ENCODE data around the gene RAB40C. TPM values are rescaled to one million over a fixed set of nuclear protein-coding genes. Genes with fewer than 3 reads are reported as not detected.

Gene RAB40C
- total and polyA plus RNA-seq, 8 donors: 17.6 to 101 (median 25.6) TPM

DNA sequence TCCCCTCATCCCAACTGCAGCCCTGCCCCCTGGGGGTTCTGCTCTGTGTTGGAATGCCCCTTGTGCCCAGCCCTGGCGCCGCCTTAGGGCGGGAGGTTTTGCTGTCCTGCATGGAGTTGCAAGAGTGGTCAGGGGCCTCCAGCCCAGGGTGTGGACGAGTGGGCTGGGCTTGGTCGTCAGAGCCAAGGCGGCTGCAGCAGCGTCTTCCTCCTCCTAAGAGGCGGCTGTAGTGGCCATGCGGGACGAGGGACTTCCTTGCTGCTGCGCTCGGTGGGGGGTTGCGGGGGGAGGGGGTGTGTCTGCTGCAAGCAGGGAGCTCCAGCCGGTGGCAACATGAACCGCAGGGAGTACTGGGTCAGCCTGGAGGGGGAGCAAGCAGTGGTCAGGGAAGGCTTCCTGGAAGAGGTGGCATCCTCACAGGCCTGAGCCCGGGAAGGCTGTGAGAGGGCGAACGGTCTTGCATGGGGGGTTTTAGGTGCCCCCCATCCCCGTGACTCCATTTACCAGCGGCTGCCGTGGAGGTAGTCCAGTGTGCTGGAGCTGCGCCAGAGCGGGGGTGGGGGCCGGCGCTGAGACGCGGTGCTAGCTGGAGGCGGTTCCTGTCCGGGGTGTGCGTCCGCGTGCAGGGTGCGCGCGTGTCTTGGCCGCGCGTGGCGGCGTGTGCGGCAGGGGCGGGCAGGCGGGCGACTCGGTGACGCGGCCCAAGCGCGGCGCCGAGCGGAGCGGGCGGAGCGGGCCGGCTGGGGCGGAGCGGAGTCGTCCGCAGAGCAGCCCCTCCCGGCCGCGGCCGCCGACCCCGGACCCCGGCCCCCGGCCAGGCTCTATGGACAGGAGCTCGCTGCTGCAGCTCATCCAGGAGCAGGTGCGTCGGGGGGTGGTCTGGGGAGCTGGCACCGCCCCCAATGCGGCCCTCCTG, 85.4 kb downstream of the RAB40C start, which contains the start of gene RHBDL1:
RHBDL1 (plus strand) TSS at position 704 of the 916 bp plus-strand sequence; CDS start at position 824, 120 bp downstream.
- H3K9me3 ChIP-seq: no peaks in the 10 kb centered on the region
- peaks cover 37 to 42% (median 41%) of the 10 kb centered on the region in 4 donors for H3K36me3 ChIP-seq
- intact Hi-C loops (cut with DNase I; ENCODE audit: low total_unique reads): no loop called here
- peak within 1 kb of the TSS in 2 of 5 donors; percentile 25 to 67 for H3K27ac ChIP-seq
- peaks cover 22 to 50% (median 47%) of the 10 kb centered on the region in 4 donors for H3K4me1 ChIP-seq
- peaks cover 0 to 18% (median 0%) of the 10 kb centered on the region in 3 donors for H3K27me3 ChIP-seq
- TF ChIP-seq, protein P1, sequence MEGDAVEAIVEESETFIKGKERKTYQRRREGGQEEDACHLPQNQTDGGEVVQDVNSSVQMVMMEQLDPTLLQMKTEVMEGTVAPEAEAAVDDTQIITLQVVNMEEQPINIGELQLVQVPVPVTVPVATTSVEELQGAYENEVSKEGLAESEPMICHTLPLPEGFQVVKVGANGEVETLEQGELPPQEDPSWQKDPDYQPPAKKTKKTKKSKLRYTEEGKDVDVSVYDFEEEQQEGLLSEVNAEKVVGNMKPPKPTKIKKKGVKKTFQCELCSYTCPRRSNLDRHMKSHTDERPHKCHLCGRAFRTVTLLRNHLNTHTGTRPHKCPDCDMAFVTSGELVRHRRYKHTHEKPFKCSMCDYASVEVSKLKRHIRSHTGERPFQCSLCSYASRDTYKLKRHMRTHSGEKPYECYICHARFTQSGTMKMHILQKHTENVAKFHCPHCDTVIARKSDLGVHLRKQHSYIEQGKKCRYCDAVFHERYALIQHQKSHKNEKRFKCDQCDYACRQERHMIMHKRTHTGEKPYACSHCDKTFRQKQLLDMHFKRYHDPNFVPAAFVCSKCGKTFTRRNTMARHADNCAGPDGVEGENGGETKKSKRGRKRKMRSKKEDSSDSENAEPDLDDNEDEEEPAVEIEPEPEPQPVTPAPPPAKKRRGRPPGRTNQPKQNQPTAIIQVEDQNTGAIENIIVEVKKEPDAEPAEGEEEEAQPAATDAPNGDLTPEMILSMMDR (IDR thresholded peaks at IDR 0.05): no peak
- H3K4me3 ChIP-seq: peak within 1 kb of the TSS; percentile 36 to 45 (median 38)
- WGBS, 5 donors: 3 to 11% (median 6%) methylated on average over 25 to 73 of the region's 73 CpGs
- peak in 1 of 2 donors; percentile 76 for DNase-seq

DNA sequence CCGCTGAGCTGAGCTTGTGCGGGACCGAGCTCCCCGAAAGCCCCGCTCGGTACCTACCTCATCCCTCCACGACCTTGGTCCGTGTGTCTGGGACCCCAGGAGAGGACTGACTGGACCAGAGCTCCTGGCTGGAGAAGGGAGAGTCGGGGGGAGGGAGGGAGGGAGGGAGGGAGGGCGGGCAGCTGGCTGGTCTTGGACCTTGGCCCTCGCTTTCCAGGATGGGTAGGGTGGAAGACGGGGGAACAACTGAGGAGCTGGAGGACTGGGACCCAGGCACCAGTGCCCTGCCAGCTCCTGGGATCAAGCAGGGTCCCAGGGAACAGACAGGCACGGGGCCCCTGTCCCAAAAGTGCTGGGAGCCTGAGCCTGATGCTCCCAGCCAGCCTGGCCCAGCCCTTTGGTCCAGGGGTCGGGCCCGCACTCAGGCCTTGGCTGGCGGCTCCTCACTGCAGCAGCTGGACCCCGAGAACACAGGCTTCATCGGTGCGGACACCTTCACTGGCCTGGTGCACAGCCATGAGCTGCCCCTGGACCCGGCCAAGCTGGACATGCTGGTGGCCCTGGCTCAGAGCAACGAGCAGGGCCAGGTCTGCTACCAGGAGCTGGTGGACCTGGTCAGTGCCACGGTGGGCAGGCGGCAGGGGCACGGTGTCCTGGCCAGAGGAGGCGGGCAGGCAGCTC, 86.2 kb downstream of the RAB40C start:
- peak in 1 of 2 donors; percentile 51 for DNase-seq
- TF ChIP-seq POLR2A (IDR thresholded peaks at IDR 0.05): no peak
- TF ChIP-seq, protein P1 (IDR thresholded peaks at IDR 0.05): no peak
- TF ChIP-seq POLR2AphosphoS5 (IDR thresholded peaks at IDR 0.05): no peak
- no peak for TF ChIP-seq EP300 (IDR thresholded peaks at IDR 0.05)
- 34 to 47% (median 41%) methylated on average over 17 to 25 of the region's 25 CpGs for WGBS, 5 donors
- intact Hi-C loops (cut with DNase I; ENCODE audit: low total_unique reads): no loop called here
- peak overlapping the region in 2 of 5 donors; percentile 25 to 67 for H3K27ac ChIP-seq
- H3K4me3 ChIP-seq: peak overlapping the region; percentile 36 to 45 (median 38)
- H3K9me3 ChIP-seq: no peaks in the 10 kb centered on the region
- peaks cover 25 to 55% (median 52%) of the 10 kb centered on the region in 4 donors for H3K4me1 ChIP-seq
- peaks cover 0 to 18% (median 0%) of the 10 kb centered on the region in 3 donors for H3K27me3 ChIP-seq
- H3K36me3 ChIP-seq: peaks cover 29 to 34% (median 33%) of the 10 kb centered on the region in 4 donors

DNA sequence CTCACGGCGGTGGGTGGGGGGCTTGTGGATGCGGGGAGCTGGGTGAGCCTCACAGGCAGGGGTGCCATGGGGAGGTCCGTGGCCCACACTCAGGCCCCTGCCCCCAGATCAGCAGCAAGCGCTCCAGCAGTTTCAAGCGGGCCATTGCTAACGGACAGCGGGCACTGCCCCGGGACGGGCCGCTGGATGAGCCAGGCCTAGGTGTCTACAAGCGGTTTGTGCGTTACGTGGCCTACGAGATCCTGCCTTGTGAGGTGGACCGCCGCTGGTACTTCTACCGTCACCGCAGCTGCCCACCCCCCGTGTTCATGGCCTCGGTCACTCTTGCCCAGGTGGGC, 86.7 kb downstream of the RAB40C start:
- Histone ChIP-seq H3K36me3 (peaks cover 27 to 33% (median 31%) of the 10 kb centered on the region in 4 donors), H3K4me1 (peaks cover 31 to 60% (median 57%) of the 10 kb centered on the region in 4 donors), H3K9me3 (no peaks in the 10 kb centered on the region), H3K27ac (no peak overlapping the region), H3K27me3 (peaks cover 0 to 18% (median 0%) of the 10 kb centered on the region in 3 donors), H3K4me3 (no peak overlapping the region)
- intact Hi-C loops (cut with DNase I; ENCODE audit: low total_unique reads): no loop called here
- no peak for DNase-seq
- 80 to 90% (median 87%) methylated on average over 20 to 21 of the region's 21 CpGs for WGBS, 5 donors
- TF ChIP-seq EP300 (IDR thresholded peaks at IDR 0.05) (no peak), POLR2AphosphoS5 (IDR thresholded peaks at IDR 0.05) (no peak), POLR2A (IDR thresholded peaks at IDR 0.05) (no peak)
- TF ChIP-seq, protein P1 (IDR thresholded peaks at IDR 0.05): no peak

DNA sequence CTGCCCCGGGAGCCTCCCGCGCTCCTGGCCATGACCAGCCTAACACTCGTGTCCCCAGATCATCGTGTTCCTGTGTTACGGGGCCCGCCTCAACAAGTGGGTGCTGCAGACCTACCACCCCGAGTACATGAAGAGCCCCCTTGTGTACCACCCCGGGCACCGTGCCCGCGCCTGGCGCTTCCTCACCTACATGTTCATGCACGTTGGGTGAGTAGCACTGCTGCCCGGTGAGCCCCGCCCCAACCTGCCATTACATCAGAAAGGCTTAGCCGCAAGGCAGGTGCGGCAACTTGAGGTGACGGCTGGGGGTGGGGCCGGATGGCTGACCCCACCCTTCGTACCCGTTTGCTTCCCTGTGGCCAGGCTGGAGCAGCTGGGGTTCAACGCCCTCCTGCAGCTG, 87.0 kb downstream of the RAB40C start:
- Histone ChIP-seq H3K27me3 (peaks cover 0 to 18% (median 0%) of the 10 kb centered on the region in 3 donors), H3K27ac (no peak overlapping the region), H3K4me3 (peak overlapping the region in 1 of 4 donors; percentile 9), H3K4me1 (peaks cover 34 to 63% (median 61%) of the 10 kb centered on the region in 4 donors), H3K36me3 (peaks cover 27 to 33% (median 31%) of the 10 kb centered on the region in 4 donors), H3K9me3 (no peaks in the 10 kb centered on the region)
- WGBS, 5 donors: 43 to 63% (median 44%) methylated on average over 16 to 23 of the region's 23 CpGs
- TF ChIP-seq POLR2AphosphoS5 (IDR thresholded peaks at IDR 0.05): peak in 1 of 3 donors; percentile 53
- no peak for TF ChIP-seq POLR2A (IDR thresholded peaks at IDR 0.05)
- intact Hi-C loops (cut with DNase I; ENCODE audit: low total_unique reads): no loop called here
- peak; percentile 83 to 93 for DNase-seq
